Pulmonary artery endothelial cell (primary cell): ENCODE data around the gene RASL10B. TPM values are rescaled to one million over a fixed set of nuclear protein-coding genes. Genes with fewer than 3 reads are reported as not detected.

Source experiments
- DNase-seq: peaks from one replicate; pipeline ENCODE4 v3.0.0-alpha.2; 2011; ENCODE audit warnings: low read depth, low spot score
- total RNA-seq: library from RNA; depleted of rRNA; stranded (reverse); fragments of >200 nt; gene quantifications from 2 replicates; pipeline ENCODE4 v1.2.3, GENCODE V29; 2014

The RASL10B gene
- total RNA-seq, 1 donor from 2014 or later, result 0.20 TPM

DNA sequence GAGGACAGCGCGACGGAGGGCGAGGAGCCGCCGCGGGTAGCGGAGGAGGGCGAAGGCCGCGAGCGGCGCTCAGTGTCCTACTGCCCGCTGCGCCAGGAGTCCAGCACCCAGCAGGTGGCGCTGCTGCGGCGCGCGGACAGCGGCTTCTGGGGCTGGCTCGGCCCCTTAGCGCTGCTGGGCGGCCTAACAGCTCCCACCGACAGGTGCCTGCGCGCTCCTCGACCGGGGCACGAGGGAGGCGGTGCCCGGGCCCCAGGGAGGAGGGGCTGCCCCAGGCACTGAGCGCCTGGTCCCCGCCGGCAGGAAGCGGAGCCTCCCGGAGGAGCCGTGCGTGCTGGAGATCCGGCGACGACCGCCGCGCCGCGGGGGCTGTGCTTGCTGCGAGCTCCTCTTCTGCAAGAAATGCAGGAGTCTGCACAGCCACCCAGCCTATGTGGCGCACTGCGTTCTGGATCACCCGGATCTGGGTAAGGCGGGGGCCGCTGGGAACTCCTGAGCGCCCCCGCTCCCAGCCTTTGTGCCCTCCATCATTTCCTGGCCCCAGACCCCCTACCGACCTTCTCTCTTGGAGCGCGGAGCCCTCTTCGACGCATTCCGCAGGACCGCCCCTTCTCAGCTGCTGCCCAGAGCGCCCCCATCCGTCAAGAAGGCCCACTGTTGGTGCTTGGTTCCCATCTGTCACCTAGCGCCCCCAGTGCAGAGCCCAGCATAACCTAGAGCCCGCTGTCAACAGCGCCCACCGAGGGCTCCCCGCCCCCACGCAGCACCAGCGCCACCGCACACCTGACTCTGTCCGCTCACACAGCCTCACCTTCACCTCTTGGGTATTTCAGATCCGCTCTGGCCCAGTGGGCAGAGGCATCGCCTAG, 32.9 kb downstream of the RASL10B start:
- peak; percentile 54 for DNase-seq

GRCh38 chr17:35765086-35765710, 33.8 kb downstream of the RASL10B start:
- DNase-seq, result no peak

- DNase-seq, result no peak
Measured at GRCh38 chr17:35765756-35766488, 34.5 kb downstream of the RASL10B start.

DNA sequence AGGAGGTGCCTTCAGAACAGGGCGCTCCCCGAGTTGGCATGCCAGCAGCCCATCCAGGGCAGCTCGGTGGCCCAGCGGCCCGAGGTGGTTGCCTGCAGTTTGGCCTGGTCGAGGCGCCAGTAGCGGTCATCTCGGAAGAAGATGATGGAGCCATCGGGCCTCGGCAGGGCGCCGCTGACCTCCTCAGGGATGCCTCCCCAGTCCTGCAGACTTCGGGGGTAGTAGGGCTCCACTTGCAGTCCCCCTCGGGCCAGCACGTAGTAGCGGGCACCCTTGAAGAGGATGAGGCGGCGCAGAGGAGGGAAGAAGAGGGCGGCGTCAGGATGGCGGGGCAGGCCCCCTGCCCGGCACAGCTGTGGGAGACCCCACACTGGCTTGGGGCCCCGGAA, 35.0 kb downstream of the RASL10B start:
- DNase-seq, result no peak

- no peak for DNase-seq
Measured at GRCh38 chr17:35766903-35767510, 35.6 kb downstream of the RASL10B start.

- DNase-seq, result no peak
Measured at GRCh38 chr17:35768797-35769196, 37.4 kb downstream of the RASL10B start.

GRCh38 chr17:35769895-35770486, 38.6 kb downstream of the RASL10B start:
- DNase-seq, result no peak

GRCh38 chr17:35773129-35773528, 41.7 kb downstream of the RASL10B start:
- no peak for DNase-seq

- DNase-seq, result no peak
Measured at GRCh38 chr17:35773679-35774425, 42.4 kb downstream of the RASL10B start.

DNA sequence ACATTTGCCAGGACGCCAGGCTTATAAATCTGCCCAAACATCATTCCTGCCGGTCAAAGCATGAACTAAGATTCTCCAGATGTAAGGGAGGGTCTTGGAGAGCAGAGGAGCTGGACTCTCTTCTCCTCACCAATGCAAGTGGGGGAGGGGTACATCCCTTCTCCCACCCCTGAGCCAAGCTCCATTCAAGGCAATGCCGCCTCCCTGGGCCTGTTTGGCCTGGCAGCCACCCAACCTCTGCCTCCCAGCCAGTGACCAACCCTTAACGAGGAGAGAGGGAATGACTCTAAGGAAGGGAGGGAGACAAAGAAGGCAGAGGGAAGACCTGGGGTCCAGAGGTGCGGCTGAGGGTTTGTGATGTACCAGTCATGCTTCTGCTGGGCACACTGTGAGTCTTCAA, 43.1 kb downstream of the RASL10B start:
- no peak for DNase-seq

DNA sequence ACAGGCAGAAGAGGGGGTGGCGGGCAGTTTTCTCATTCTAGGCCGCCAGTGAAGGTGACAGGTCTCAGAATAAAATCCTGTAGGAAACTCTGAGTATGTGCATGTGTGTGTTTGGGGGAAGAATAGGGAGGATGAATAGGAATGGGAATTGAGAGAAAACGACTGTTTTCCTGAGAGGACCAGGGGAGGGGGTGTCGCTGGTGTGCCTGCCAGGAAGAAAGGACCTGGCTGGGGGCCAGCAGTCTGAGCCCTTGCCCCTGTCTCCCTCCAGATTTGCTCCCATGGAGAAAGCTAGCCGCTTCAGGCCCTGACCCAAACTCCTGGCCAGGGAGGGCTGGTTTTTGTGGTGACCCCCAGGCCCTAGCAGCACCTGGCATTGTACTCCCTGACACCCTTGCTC, 43.6 kb downstream of the RASL10B start:
- DNase-seq, result no peak

DNA sequence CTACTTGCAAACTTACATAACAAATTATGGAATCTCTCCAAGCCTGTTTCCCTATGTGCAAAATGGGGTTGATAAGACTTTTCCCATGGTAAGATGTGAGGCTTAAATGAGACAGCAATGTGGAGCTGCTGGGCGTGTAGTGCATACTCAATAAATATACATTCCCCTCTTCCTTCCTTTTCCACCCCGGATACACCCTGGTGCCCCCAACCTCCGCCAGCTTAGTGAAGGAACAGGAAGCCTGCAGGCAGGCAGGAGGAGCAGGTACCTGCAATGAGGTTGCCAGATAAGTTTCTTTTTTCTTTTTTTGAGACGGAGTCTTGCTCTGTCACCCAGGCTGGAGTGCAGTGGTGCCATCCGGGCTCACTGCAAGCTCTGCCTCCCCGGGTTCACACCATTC, 44.1 kb downstream of the RASL10B start:
- no peak for DNase-seq

DNA sequence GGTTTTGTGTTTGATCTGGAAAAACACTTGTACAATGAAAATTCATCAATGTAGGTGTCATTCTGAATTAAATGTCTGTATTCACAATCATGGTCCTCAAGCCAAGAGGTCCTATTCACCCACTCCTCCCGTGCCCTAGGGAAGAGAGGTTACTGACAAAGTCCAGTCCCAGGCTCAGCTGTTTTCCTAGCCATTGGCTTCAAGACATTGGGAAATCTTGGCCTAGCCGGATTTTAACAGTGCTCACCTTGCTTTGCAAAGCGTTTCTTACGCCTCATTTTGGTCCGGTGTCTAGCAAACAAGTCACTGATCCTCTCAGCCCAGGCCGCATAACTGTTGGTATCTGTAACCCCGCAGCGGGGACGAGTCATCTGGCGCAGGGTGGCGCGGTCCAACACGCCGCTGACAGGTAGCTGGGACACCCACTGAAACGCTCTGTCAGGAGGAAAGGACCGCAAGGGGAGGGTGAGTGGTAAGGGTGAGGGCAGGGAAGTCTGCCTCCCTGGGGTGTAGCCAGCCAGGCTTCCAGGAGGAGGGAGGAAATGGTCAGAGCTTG, 47.3 kb downstream of the RASL10B start:
- no peak for DNase-seq

- no peak for DNase-seq
Measured at GRCh38 chr17:35780950-35781349, 49.5 kb downstream of the RASL10B start.

DNA sequence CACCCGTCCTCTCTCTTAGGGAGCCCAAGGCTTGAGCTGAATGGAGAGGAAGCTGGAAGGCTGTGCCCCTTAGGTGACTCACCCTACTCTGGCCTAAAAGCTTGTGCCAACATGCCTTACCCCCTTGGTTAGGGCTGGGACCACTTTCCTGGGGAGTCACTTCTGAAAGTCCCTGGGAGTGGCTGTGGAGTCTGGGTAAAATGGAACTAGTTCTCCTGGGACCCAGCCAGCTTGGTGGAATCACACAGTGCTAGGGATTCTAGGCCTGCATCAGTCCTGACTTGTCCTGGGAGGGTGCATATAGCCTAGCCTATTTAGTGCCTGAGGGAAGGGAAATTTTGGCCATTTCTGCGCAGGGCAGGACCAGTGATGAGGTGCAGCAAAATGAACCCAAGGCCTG, 53.5 kb downstream of the RASL10B start:
- no peak for DNase-seq

- DNase-seq, result no peak
Measured at GRCh38 chr17:35786941-35787432, 55.5 kb downstream of the RASL10B start.

DNA sequence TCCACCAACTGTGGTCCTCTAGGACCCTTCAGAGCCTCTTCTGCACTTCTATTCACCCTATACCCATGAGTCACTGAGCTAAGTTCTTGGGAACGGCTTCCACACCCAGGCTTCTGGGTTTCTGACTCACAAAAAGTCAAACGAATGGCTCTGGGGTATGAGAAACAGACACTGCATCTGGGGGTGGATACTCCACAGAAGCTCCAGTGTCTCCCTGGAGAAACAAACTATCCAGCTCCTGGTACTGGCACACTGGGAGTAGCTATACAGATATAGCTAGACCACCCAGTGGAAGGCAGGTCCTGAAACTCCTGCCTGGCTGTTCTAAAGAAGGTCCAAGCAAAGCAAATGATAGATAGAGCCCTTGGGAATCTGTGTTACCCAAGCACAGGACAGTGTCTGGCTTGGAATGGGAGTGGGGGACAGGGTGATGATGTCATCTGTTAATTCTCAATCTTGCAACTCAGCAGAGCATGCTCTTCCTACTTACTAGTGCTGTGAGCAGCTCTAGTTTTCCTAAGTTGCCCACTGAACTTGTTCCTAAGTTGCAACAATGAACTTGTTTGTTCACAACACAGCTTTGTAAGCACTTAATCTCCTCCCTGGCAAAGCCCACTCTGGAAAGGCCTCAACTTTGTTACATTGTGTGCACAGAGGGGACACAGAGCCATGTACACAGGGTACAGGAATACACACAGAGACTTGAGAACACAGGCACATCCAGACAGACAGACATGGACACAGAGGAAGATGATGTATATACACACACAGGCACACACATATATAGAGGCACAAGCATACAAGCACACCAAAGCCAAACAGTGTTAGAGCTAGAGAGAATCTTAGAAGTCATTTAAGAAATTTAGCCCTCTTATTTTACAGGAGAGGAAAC, 57.3 kb downstream of the RASL10B start:
- DNase-seq, result no peak

DNA sequence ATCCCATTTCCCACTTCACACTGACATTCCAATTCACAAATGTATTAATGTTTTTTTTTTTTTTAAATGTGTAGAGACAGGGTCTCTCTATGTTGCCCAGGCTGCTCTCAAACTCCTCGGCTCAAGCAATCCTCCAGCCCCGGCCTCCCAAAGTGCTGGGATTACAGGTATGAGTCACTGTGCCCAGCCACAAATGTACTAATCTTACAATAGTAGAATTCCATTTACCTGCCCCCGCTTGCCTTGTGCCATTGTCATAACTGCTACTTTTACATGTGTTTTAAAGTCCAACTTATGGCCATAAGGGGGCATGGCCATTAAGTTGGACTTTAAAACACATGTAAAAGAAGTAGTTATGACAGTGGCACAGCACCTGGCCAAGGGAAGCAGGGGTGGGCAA, 59.4 kb downstream of the RASL10B start:
- no peak for DNase-seq

DNA sequence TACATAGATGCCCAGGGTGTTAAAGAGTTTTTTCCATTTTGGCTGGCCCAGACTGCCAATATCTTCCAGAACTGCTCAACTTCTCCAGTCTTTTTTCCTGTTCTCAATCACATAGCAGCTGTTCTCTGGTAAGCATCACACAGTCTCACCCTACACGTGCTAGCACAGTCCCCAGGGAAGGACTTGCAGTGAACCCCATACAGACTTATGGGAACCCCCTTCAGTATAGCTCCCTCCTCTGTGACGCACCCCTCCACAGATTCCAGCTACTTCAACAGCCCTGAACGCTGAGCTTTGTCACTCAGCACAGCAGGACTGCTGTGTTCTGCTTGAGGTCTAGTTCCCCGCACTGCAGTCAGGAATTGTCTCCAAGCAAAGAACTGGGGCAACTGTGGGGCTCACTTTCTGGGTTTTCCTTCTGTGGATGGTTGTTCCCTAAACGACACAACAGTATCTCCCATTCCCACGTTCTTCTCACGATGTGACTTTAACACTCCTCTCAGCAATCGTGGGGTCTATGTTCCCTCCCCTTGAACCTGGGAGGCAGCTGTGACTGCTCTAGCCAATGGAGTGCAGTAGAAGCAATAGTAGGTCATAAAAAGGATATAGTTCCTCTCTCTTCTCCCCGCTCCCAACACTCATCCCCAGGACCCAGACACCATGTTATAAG, 60.4 kb downstream of the RASL10B start:
- no peak for DNase-seq
